Measurements from ENCODE around the gene ST6GAL1. TPM values are rescaled to one million over a fixed set of nuclear protein-coding genes. Genes with fewer than 3 reads are reported as not detected.
"Not testable (repeated sequence)": the region's sequence is repeated elsewhere in the genome, so short reads cannot be mapped to it uniquely, and the experiment has no call there.

The ST6GAL1 gene
- total RNA-seq, 2 experiments from 2014 or later, result 101 to 104 TPM

- ChIA-PET CTCF (interaction anchor here (1.1 to 1.7 kb wide), 2 partner anchors 8 to 100 kb away, joined by 3 to 4 read pairs; no protein-coding TSS in a partner anchor), POLR2A (no interaction called here)
Observed at GRCh38 chr3:187051066-187051465, 120.7 kb downstream of the ST6GAL1 start.

GRCh38 chr3:187051724-187052366 lies 121.5 kb downstream of the ST6GAL1 start:
- POLR2A ChIA-PET, result no interaction called here
- CTCF ChIA-PET, result interaction anchor here (1.1 to 1.7 kb wide), 2 partner anchors 8 to 99 kb away, joined by 3 to 4 read pairs; no protein-coding TSS in a partner anchor

GRCh38 chr3:187052427-187052826 lies 122.1 kb downstream of the ST6GAL1 start:
- CTCF ChIA-PET, POLR2A ChIA-PET: not testable (repeated sequence)

GRCh38 chr3:187054433-187054832 lies 124.1 kb downstream of the ST6GAL1 start:
- CTCF ChIA-PET, POLR2A ChIA-PET: not testable (repeated sequence)

DNA sequence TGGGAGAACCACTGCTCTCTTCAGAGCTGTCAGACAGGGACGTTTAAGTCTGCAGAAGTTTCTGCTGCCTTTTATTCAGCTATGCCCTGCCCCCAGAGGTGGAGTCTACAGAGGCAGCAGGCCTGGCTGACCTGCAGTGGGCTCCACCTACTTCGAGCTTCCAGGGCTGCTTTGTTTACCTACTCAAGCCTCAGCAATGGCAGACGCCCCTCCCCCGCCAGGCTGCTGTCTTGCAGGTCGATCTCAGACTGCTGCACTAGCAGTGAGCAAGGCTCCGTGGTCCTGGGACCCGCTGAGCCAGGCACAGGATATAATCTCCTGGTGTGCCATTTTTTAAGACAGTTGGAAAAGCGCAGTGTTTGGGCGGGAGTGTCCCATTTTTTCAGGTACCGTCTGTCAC lies 127.5 kb downstream of the ST6GAL1 start:
- CTCF ChIA-PET, result interaction anchor here (0.5 kb wide), 1 partner anchor 9 kb away, joined by 3 read pairs; no protein-coding TSS in a partner anchor
- POLR2A ChIA-PET, result not testable (repeated sequence)

GRCh38 chr3:187061748-187062147 lies 131.4 kb downstream of the ST6GAL1 start:
- POLR2A ChIA-PET, result no interaction called here
- CTCF ChIA-PET, result no interaction called here

DNA sequence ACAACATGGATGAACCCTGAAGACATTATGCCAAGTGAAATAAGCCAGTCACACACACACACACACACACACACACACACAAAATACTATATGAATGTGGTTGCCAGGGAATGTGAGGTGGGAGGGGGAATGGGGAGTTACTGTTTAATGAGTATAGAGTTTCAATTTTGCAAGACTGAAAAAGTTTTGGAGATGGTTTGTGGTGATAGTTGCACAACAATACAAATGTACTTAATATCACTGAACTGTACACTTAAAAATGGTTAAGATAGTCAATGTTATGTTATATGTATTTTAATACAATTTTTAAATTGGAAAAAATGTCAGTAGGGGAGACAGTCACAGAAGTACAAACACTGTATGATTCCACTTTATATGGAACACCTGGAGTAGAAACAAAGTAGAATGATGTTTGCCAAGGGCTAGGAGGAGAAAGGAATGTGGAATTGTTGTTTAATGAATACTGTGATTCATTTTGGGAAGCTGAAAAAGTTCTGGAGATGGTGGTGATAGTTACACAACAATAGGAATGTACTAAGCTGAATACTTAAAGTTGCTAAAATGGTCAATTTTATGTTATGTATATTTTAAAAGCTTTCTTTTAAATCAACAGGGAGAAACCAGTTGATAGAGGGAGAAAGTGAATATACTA lies 132.3 kb downstream of the ST6GAL1 start:
- ChIA-PET CTCF (no interaction called here), POLR2A (no interaction called here)

GRCh38 chr3:187063286-187064121 lies 133.2 kb downstream of the ST6GAL1 start:
- ChIA-PET POLR2A (no interaction called here), CTCF (no interaction called here)

GRCh38 chr3:187064210-187065115 lies 134.1 kb downstream of the ST6GAL1 start:
- ChIA-PET POLR2A (no interaction called here), CTCF (interaction anchor here (0.5 to 2.1 kb wide), 2 partner anchors 20 to 73 kb away, joined by 3 to 6 read pairs; no protein-coding TSS in a partner anchor)

GRCh38 chr3:187066228-187066995 lies 136.1 kb downstream of the ST6GAL1 start:
- ChIA-PET CTCF (interaction anchor here (0.9 to 2.1 kb wide), 5 partner anchors 22 to 245 kb away, joined by 3 to 6 read pairs (median 3); no protein-coding TSS in a partner anchor), POLR2A (interaction anchor here (0.6 to 0.7 kb wide), 3 partner anchors 57 to 148 kb away, joined by 3 to 5 read pairs (median 4); no protein-coding TSS in a partner anchor)

- ChIA-PET POLR2A (no interaction called here), CTCF (no interaction called here)
Observed at GRCh38 chr3:187068787-187069186, 138.5 kb downstream of the ST6GAL1 start.

GRCh38 chr3:187069857-187070516 lies 139.7 kb downstream of the ST6GAL1 start:
- ChIA-PET POLR2A (no interaction called here), CTCF (interaction anchor here (0.6 kb wide), 1 partner anchor 221 kb away, joined by 3 read pairs; no protein-coding TSS in a partner anchor)

- ChIA-PET POLR2A (no interaction called here), CTCF (interaction anchor here (0.9 kb wide), 1 partner anchor 31 kb away, joined by 3 read pairs; no protein-coding TSS in a partner anchor)
Observed at GRCh38 chr3:187072102-187072501, 141.8 kb downstream of the ST6GAL1 start.

DNA sequence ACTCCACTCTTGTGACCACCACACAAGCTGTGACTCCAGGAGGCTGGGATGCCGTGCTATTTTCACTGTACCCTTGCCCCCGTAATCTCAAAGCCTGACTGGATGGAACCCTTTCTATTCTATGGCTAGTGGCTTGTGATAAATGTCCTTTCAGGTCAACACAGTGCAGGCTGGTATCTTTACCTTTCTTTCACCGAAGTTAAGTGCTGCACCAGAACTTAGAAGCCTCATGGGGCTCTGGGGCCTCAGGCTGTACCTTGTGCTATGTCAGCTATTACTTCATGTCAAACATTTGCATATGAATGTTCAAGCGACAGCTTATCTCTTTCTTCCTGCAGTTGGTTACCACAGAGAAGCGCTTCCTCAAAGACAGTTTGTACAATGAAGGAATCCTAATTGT lies 142.2 kb downstream of the ST6GAL1 start:
- ChIA-PET CTCF (interaction anchor here (0.9 kb wide), 1 partner anchor 31 kb away, joined by 3 read pairs; no protein-coding TSS in a partner anchor), POLR2A (no interaction called here)

- ChIA-PET POLR2A (no interaction called here), CTCF (interaction anchor here (1.2 kb wide), 1 partner anchor 24 kb away, joined by 3 read pairs; no protein-coding TSS in a partner anchor)
Observed at GRCh38 chr3:187073581-187074098, 143.3 kb downstream of the ST6GAL1 start.

DNA sequence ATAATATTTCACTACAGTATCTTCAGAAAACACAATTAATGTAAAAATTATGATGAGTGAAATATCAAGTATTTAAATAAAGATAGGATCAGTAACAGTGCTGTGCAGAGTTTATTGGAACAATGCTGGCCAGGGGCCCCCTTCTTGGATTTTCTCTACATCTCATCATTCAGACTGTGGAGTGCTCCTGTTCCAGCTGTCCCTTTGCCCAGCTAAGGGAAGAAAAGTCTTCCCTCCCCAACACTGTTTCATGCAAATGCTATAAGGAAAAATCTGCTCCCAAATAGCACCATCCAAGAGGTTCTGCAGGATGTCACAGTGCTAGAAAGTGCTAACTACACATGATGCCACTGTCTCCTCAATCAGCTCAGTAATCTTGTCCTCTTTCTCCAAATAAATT lies 144.5 kb downstream of the ST6GAL1 start:
- POLR2A ChIA-PET, result no interaction called here
- CTCF ChIA-PET, result interaction anchor here (1.2 kb wide), 1 partner anchor 26 kb away, joined by 3 read pairs; no protein-coding TSS in a partner anchor

- POLR2A ChIA-PET, result no interaction called here
Observed at GRCh38 chr3:187076297-187076696, 146.0 kb downstream of the ST6GAL1 start.

DNA sequence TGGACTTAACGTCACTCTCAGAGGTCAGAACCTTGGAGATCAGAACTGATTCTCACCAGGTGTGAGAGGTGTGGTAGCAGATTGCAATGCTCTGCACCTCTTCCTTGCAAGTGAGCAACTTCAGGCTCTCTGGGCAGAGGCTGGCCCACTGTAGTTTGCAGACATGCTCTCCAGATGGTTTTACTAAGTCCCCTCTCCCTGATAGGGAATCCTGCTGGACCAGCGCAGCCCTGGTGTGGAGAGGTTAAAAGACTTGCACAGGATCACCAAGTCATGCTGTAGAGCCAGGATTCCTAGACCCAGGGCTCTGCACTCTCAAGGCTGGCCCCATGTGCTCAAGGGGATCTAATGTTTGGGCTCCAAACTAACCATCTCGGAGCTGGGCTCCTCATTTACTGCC lies 146.8 kb downstream of the ST6GAL1 start:
- POLR2A ChIA-PET, result no interaction called here
- CTCF ChIA-PET, result no interaction called here

More at GRCh38 chr3:187076297-187076696, 146.0 kb downstream of the ST6GAL1 start:
- CTCF ChIA-PET, result no interaction called here

Measured in activated CD8-positive, alpha-beta memory T cell treated with anti-CD3 and anti-CD28 coated beads for 36 hours (primary cell).